PC-9 (cell line): ENCODE results near the gene C7. TPM values are rescaled to one million over a fixed set of nuclear protein-coding genes. Genes with fewer than 3 reads are reported as not detected.

ENCODE experiments used
- BruUV-seq: library from RNA; stranded (reverse); fragments of 400-500 nt; replicated peaks from 2 replicates; lab custom pipeline; 2021; lab: Mats Ljungman, UMichigan
- CTCF ChIA-PET: fragments of 300-600 bp; sonication (Branson Sonifier 250); formaldehyde crosslinking; loops from one replicate; lab custom pipeline; 2022; ENCODE audit warnings: antibody characterized with exemption; lab: Charles Lee
- POLR2A ChIA-PET: fragments of 300-600 bp; sonication (Branson Sonifier 250); formaldehyde crosslinking; loops from one replicate; lab custom pipeline; 2022; ENCODE audit warnings: antibody characterized with exemption; ENCODE audit not compliant: unreplicated experiment; lab: Charles Lee
- DNase-seq, 2 experiments: peaks; one replicate each; pipeline versions ENCODE4 v3.0.0 to v3.0.0-alpha.2; 2015 to 2022; ENCODE audit warnings: mixed read lengths in 1 of 2
- H2AFZ ChIP-seq: fragments of 200-600 bp; sonication (generic); 2 replicates; pipeline ENCODE4 v1.8.1; 2017; ENCODE audit warnings: antibody characterized with exemption
- H3F3A ChIP-seq: fragments of 200-600 bp; sonication (generic); 2 replicates; pipeline ENCODE4 v1.8.1; 2017; ENCODE audit warnings: antibody characterized with exemption, mild to moderate bottlenecking, low read depth; ENCODE audit not compliant: insufficient read depth
- H3K27ac ChIP-seq: fragments of 200-600 bp; sonication (generic); 2 replicates; pipeline ENCODE4 v1.6.1; 2016; ENCODE audit warnings: mixed run types
- H3K27me3 ChIP-seq: fragments of 200-600 bp; sonication (generic); 2 replicates; pipeline ENCODE4 v1.6.1; 2016; ENCODE audit warnings: low read depth, mixed run types; ENCODE audit not compliant: insufficient read depth
- H3K36me3 ChIP-seq: fragments of 200-600 bp; sonication (generic); 2 replicates; pipeline ENCODE4 v1.6.1; 2016; ENCODE audit warnings: low read depth, mixed run types
- H3K4me1 ChIP-seq: fragments of 200-600 bp; sonication (generic); replicated peaks from 2 replicates; pipeline ENCODE4 v1.6.1; 2016; ENCODE audit warnings: mixed run types; ENCODE audit not compliant: insufficient read depth
- H3K4me2 ChIP-seq: fragments of 200-600 bp; sonication (generic); 2 replicates; pipeline ENCODE4 v1.6.1; 2017; ENCODE audit warnings: mixed run types
- H3K4me3 ChIP-seq: fragments of 200-600 bp; sonication (generic); 2 replicates; pipeline ENCODE4 v1.6.1; 2016; ENCODE audit warnings: mixed run types
- H3K79me2 ChIP-seq: fragments of 200-600 bp; sonication (generic); 2 replicates; pipeline ENCODE4 v1.6.1; 2017; ENCODE audit warnings: low read depth, mixed run types
- H3K9me2 ChIP-seq: fragments of 200-600 bp; sonication (generic); 2 replicates; pipeline ENCODE4 v1.8.1; 2017; ENCODE audit warnings: mild to moderate bottlenecking; ENCODE audit not compliant: insufficient read depth
- H3K9me3 ChIP-seq: fragments of 200-600 bp; sonication (generic); 2 replicates; pipeline ENCODE4 v1.8.1; 2016; ENCODE audit warnings: low read depth; ENCODE audit not compliant: insufficient read depth
- H4K20me1 ChIP-seq: fragments of 200-600 bp; sonication (generic); 2 replicates; pipeline ENCODE4 v1.8.1; 2017; ENCODE audit not compliant: insufficient read depth
- CTCF ChIP-seq: fragments of 200-600 bp; sonication (generic); conservative IDR thresholded peaks from 2 replicates; pipeline ENCODE4 v1.6.1; 2017; ENCODE audit warnings: mixed run types, antibody characterized with exemption, mild to moderate bottlenecking, moderate library complexity
- EZH2 ChIP-seq: fragments of 200-600 bp; sonication (generic); IDR thresholded peaks from 2 replicates; pipeline ENCODE4 v1.8.0; 2017; ENCODE audit warnings: antibody characterized with exemption, low read depth
- intact Hi-C: fragments of 100-400 bp; cut with micrococcal nuclease; formaldehyde crosslinking; loops from one replicate; pipeline ENCODE4 v1.10.0; 2022; ENCODE audit not compliant: unreplicated experiment
- total RNA-seq: library from RNA; stranded (reverse); gene quantifications from 2 replicates; pipeline ENCODE4 v1.2.3, GENCODE V29; 2021

Gene C7
- total RNA-seq, 1 experiment from 2014 or later = not detected

- H3K4me2 ChIP-seq = no peak overlapping the region
- CTCF ChIA-PET = no interaction called here
Measured at GRCh38 chr5:40972434-40972833, 63.1 kb downstream of the C7 start.

GRCh38 chr5:40973364-40974004 lies 64.2 kb downstream of the C7 start:
- no TSS peak for BruUV-seq
- intact Hi-C loops = no loop called here
- no peak overlapping the region for H3K4me3 ChIP-seq
- no peak for TF ChIP-seq EZH2
- no peak for TF ChIP-seq CTCF
- no peak overlapping the region for H3K27ac ChIP-seq
- H3K79me2 ChIP-seq = no peaks in the 10 kb centered on the region
- H3K4me1 ChIP-seq = no peaks in the 10 kb centered on the region
- H3K9me3 ChIP-seq = no peaks in the 10 kb centered on the region
- ChIA-PET POLR2A (no interaction called here), CTCF (interaction anchor here (0.7 kb wide), 1 partner anchor 138 kb away, joined by 6 read pairs; no protein-coding TSS in a partner anchor)
- H3F3A ChIP-seq = no peaks in the 10 kb centered on the region
- no peak overlapping the region for H3K4me2 ChIP-seq
- H3K27me3 ChIP-seq = no peaks in the 10 kb centered on the region
- H4K20me1 ChIP-seq = no peaks in the 10 kb centered on the region
- H3K36me3 ChIP-seq = no peaks in the 10 kb centered on the region
- no peak for DNase-seq
- H3K9me2 ChIP-seq = no peaks in the 10 kb centered on the region
- no peak overlapping the region for H2AFZ ChIP-seq

More at GRCh38 chr5:40972434-40972833, 63.1 kb downstream of the C7 start:
- Histone ChIP-seq H2AFZ (no peak overlapping the region), H3K27ac (no peak overlapping the region), H3K9me2 (no peaks in the 10 kb centered on the region), H3K27me3 (no peaks in the 10 kb centered on the region), H3K9me3 (no peaks in the 10 kb centered on the region), H3K4me3 (no peak overlapping the region), H3F3A (no peaks in the 10 kb centered on the region), H4K20me1 (no peaks in the 10 kb centered on the region), H3K4me1 (no peaks in the 10 kb centered on the region), H3K36me3 (no peaks in the 10 kb centered on the region), H3K79me2 (no peaks in the 10 kb centered on the region)
- TF ChIP-seq CTCF = no peak
- no peak for DNase-seq
- intact Hi-C loops = no loop called here
- POLR2A ChIA-PET = interaction anchor here (0.6 kb wide), 1 partner anchor 28 kb away, joined by 6 read pairs; no protein-coding TSS in a partner anchor
- no TSS peak for BruUV-seq

DNA sequence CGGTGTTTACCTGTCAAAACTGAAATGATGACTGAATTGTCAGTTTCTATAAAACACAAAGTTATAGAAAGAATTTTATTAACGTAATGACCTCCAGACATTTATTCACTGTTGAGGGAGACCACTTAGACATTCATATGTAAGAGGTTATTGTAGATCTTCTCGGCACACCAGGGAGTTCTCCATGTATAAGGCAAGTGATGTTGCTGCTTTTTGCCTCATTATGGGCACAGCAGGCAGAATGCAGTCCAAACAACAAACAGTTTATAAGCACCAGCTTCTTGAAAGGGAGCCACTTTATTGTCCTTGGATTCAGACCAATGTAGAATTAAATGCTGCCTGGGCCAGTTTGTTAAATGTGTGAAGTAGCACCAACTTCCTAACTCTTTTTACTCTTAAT lies 66.7 kb downstream of the C7 start:
- ChIA-PET CTCF (interaction anchor here (0.7 kb wide), 1 partner anchor 1427 kb away, joined by 3 read pairs; no protein-coding TSS in a partner anchor), POLR2A (no interaction called here)
- no peak for DNase-seq
- no peaks in the 10 kb centered on the region for H3F3A ChIP-seq
- H3K4me3 ChIP-seq = no peak overlapping the region
- H3K27me3 ChIP-seq = no peaks in the 10 kb centered on the region
- H3K4me2 ChIP-seq = no peak overlapping the region
- H3K9me3 ChIP-seq = no peaks in the 10 kb centered on the region
- H3K36me3 ChIP-seq = no peaks in the 10 kb centered on the region
- BruUV-seq = no TSS peak
- no peaks in the 10 kb centered on the region for H3K79me2 ChIP-seq
- H3K9me2 ChIP-seq = no peaks in the 10 kb centered on the region
- H3K4me1 ChIP-seq = no peaks in the 10 kb centered on the region
- no peak overlapping the region for H3K27ac ChIP-seq
- TF ChIP-seq CTCF (no peak), EZH2 (no peak)
- H4K20me1 ChIP-seq = no peaks in the 10 kb centered on the region
- intact Hi-C loops = no loop called here
- H2AFZ ChIP-seq = no peak overlapping the region
